Measurements from ENCODE around the gene TRIML2. TPM values are rescaled to one million over a fixed set of nuclear protein-coding genes. Genes with fewer than 3 reads are reported as not detected.
A peak's percentile ranks its signal among the peaks of the same experiment; 100 is the strongest.

Gene TRIML2
- not detected in 2 replicates for total RNA-seq (2014; rRNA removed; shearing (Covaris generic))

GRCh38 chr4:188109157-188109755 lies at the start of gene TRIML2:
TSS of gene TRIML2 (minus strand) at chr4:188109603. CDS start at chr4:188105368, 4,235 bp downstream.
- DNase-seq (ENCODE audit: low read depth) = peak; percentile 42

- DNase-seq (ENCODE audit: low read depth) = no peak
Observed at GRCh38 chr4:188158336-188158735, 48.9 kb upstream of the TRIML2 start.

GRCh38 chr4:188154668-188155405 lies 45.4 kb upstream of the TRIML2 start:
- no peak for DNase-seq (ENCODE audit: low read depth)

- no peak for DNase-seq (ENCODE audit: low read depth)
Observed at GRCh38 chr4:188147776-188148175, 38.4 kb upstream of the TRIML2 start.

- DNase-seq (ENCODE audit: low read depth) = no peak
Observed at GRCh38 chr4:188147176-188147575, 37.8 kb upstream of the TRIML2 start.

- no peak for DNase-seq (ENCODE audit: low read depth)
Observed at GRCh38 chr4:188146618-188147017, 37.2 kb upstream of the TRIML2 start.

GRCh38 chr4:188145601-188146000 lies 36.2 kb upstream of the TRIML2 start:
- no peak for DNase-seq (ENCODE audit: low read depth)

- DNase-seq (ENCODE audit: low read depth) = no peak
Observed at GRCh38 chr4:188143731-188144130, 34.3 kb upstream of the TRIML2 start.

GRCh38 chr4:188139671-188140070 lies 30.3 kb upstream of the TRIML2 start:
- no peak for DNase-seq (ENCODE audit: low read depth)

GRCh38 chr4:188139141-188139540 lies 29.7 kb upstream of the TRIML2 start, which contains the start of gene TRIML1:
TSS of gene TRIML1 (plus strand) at chr4:188139441. CDS start at chr4:188139559, 118 bp downstream.
- DNase-seq (ENCODE audit: low read depth) = no peak

GRCh38 chr4:188138227-188138626 lies 28.8 kb upstream of the TRIML2 start:
- no peak for DNase-seq (ENCODE audit: low read depth)

GRCh38 chr4:188132232-188132631 lies 22.8 kb upstream of the TRIML2 start:
- DNase-seq (ENCODE audit: low read depth) = no peak

- DNase-seq (ENCODE audit: low read depth) = no peak
Observed at GRCh38 chr4:188130355-188130754, 21.0 kb upstream of the TRIML2 start.

GRCh38 chr4:188127214-188127874 lies 17.9 kb upstream of the TRIML2 start:
- peak; percentile 74 for DNase-seq (ENCODE audit: low read depth)

- DNase-seq (ENCODE audit: low read depth) = no peak
Observed at GRCh38 chr4:188121530-188121929, 12.1 kb upstream of the TRIML2 start.

- no peak for DNase-seq (ENCODE audit: low read depth)
Observed at GRCh38 chr4:188117631-188118324, 8.4 kb upstream of the TRIML2 start.

- peak; percentile 25 for DNase-seq (ENCODE audit: low read depth)
Observed at GRCh38 chr4:188113156-188113555, 3.8 kb upstream of the TRIML2 start.

GRCh38 chr4:188111955-188112354 lies 2.6 kb upstream of the TRIML2 start:
- no peak for DNase-seq (ENCODE audit: low read depth)

GRCh38 chr4:188110741-188111471 lies 1.5 kb upstream of the TRIML2 start:
- no peak for DNase-seq (ENCODE audit: low read depth)

GRCh38 chr4:188110036-188110435 lies 633 bp upstream of the TRIML2 start:
- no peak for DNase-seq (ENCODE audit: low read depth)

All from RPMI7951 (cell line).